Liver (tissue), 9 donors: ENCODE results near the gene NUDT1. TPM values are rescaled to one million over a fixed set of nuclear protein-coding genes. Genes with fewer than 3 reads are reported as not detected.

Experiments used
- DNase-seq: peaks from one replicate; pipeline ENCODE4 v3.0.0-alpha.2; 2017; ENCODE audit warnings: low spot score
- H3K27ac ChIP-seq, 2 donors: one replicate each; pipeline ENCODE4 v1.7.0; 2013; ENCODE audit warnings: inconsistent platforms in 2 of 2, low read length in 2 of 2, control low read depth in 1 of 2, low read depth in 1 of 2, mild to moderate bottlenecking in 1 of 2
- H3K27me3 ChIP-seq, 4 donors: one replicate each; pipeline versions ENCODE4 v1.6.1 to v1.7.0; 2013; ENCODE audit warnings: low read length in 3 of 4, inconsistent platforms in 1 of 4, mild to moderate bottlenecking in 1 of 4, moderate library complexity in 1 of 4; ENCODE audit not compliant: control insufficient read depth in 4 of 4, insufficient read depth in 4 of 4
- H3K36me3 ChIP-seq, 4 donors: one replicate each; pipeline versions ENCODE4 v1.6.1 to v1.7.0; 2013; ENCODE audit warnings: low read length in 3 of 4, mild to moderate bottlenecking in 3 of 4, low read depth in 1 of 4, moderate library complexity in 1 of 4; ENCODE audit not compliant: control insufficient read depth in 4 of 4, insufficient read depth in 3 of 4
- H3K4me1 ChIP-seq, 4 donors: one replicate each; pipeline versions ENCODE4 v1.6.1 to v1.7.0; 2013; ENCODE audit warnings: low read length in 3 of 4, mild to moderate bottlenecking in 3 of 4, moderate library complexity in 1 of 4; ENCODE audit not compliant: control insufficient read depth in 4 of 4, insufficient read depth in 4 of 4
- H3K4me3 ChIP-seq, 3 donors: one replicate each; pipeline versions ENCODE4 v1.6.1 to v1.7.0; 2013; ENCODE audit warnings: low read length in 3 of 3, control low read depth in 1 of 3, low read depth in 1 of 3, mild to moderate bottlenecking in 1 of 3
- H3K9ac ChIP-seq, 2 donors: one replicate each; pipeline ENCODE4 v1.7.0; 2013; ENCODE audit warnings: low read length in 2 of 2, mild to moderate bottlenecking in 2 of 2, moderate library complexity in 2 of 2, control low read depth in 1 of 2, low read depth in 1 of 2
- H3K9me3 ChIP-seq, 4 donors: one replicate each; pipeline versions ENCODE4 v1.6.1 to v1.7.0; 2013; ENCODE audit warnings: low read length in 3 of 4; ENCODE audit not compliant: control insufficient read depth in 4 of 4
- EGR1 ChIP-seq, 2 donors: IDR thresholded peaks; 2 replicates each; pipeline ENCODE4 v1.6.1; 2016 to 2018; ENCODE audit warnings: antibody characterized with exemption in 2 of 2, low read depth in 2 of 2
- FOXA1 ChIP-seq: IDR thresholded peaks from 2 replicates; pipeline ENCODE4 v1.6.1; 2016; ENCODE audit warnings: antibody characterized with exemption
- FOXA2 ChIP-seq: IDR thresholded peaks from 2 replicates; pipeline ENCODE4 v1.6.1; 2016; ENCODE audit warnings: antibody characterized with exemption
- GABPA ChIP-seq, 2 donors: IDR thresholded peaks in 1 of 2; conservative IDR thresholded peaks in 1 of 2; 2 replicates each; pipeline ENCODE4 v1.6.1; 2016; ENCODE audit warnings: antibody characterized with exemption in 2 of 2, mild to moderate bottlenecking in 1 of 2, moderate library complexity in 1 of 2
- HNF4G ChIP-seq: IDR thresholded peaks from 2 replicates; pipeline ENCODE4 v1.6.1; 2016; ENCODE audit warnings: antibody characterized with exemption
- JUND ChIP-seq, 2 donors: IDR thresholded peaks; 2 replicates each; pipeline ENCODE4 v1.6.1; 2016; ENCODE audit warnings: antibody characterized with exemption in 2 of 2
- NR2F2 ChIP-seq: IDR thresholded peaks from 2 replicates; pipeline ENCODE4 v1.6.1; 2016; ENCODE audit warnings: antibody characterized with exemption
- RAD21 ChIP-seq, 2 donors: IDR thresholded peaks; 2 replicates each; pipeline ENCODE4 v1.6.1; 2016; ENCODE audit warnings: antibody characterized with exemption in 2 of 2, mild to moderate bottlenecking in 2 of 2
- RXRA ChIP-seq, 2 donors: IDR thresholded peaks; 2 replicates each; pipeline ENCODE4 v1.6.1; 2017 to 2018; ENCODE audit warnings: antibody characterized with exemption in 2 of 2, mild to moderate bottlenecking in 1 of 2
- WGBS: extraction: QIAGEN DNeasy Blood & Tissue Kit; methylation state at CpG from one replicate; pipeline ENCODE4 v1.1.7; 2013; 5-methylcytosine and 5-hydroxymethylcytosine counted together
- polyA plus RNA-seq, 2 donors: library from polyadenylated mRNA; stranded (reverse) in 1 of 2; unstranded in 1 of 2; fragments of 200-250 nt in 1 of 2; fragments of >200 nt in 1 of 2; fragmentation: Nextera tagmentation in 1 of 2; extraction: Ambion mirVana in 1 of 2; gene quantifications; one replicate each; pipeline versions ENCODE4 v1.2.1 to v1.2.3, GENCODE V29; 2013 to 2015
- total RNA-seq, 2 donors: library from RNA; depleted of rRNA; stranded (reverse); fragments of >200 nt; gene quantifications; one replicate each; pipeline ENCODE4 v1.2.3, GENCODE V29; 2014
- TF ChIP-seq, protein P1 (sequence below): IDR thresholded peaks from 2 replicates; pipeline ENCODE4 v1.6.1; 2016; ENCODE audit warnings: antibody characterized with exemption
- TF ChIP-seq, protein P2 (sequence below): IDR thresholded peaks from 2 replicates; pipeline ENCODE4 v1.6.1; 2016; ENCODE audit warnings: antibody characterized with exemption, mild to moderate bottlenecking
- TF ChIP-seq, protein P3 (sequence below): IDR thresholded peaks from 2 replicates; pipeline ENCODE4 v1.6.1; 2016; ENCODE audit warnings: antibody characterized with exemption
- TF ChIP-seq, protein P4 (sequence below): fragments of 150-350 bp; IDR thresholded peaks from 2 replicates; pipeline ENCODE4 v1.5.1; 2017; ENCODE audit warnings: improper control_type of control experiment, low read depth, low read length; ENCODE audit not compliant: missing input control
- donor health status: healthy.
- donor health status: healthy.
- donor health status: healthy.
- donor health status: healthy.
- donor health status: healthy.

NUDT1 gene
- total and polyA plus RNA-seq, 4 donors: 1.0 to 22.3 (median 3.1) TPM

DNA sequence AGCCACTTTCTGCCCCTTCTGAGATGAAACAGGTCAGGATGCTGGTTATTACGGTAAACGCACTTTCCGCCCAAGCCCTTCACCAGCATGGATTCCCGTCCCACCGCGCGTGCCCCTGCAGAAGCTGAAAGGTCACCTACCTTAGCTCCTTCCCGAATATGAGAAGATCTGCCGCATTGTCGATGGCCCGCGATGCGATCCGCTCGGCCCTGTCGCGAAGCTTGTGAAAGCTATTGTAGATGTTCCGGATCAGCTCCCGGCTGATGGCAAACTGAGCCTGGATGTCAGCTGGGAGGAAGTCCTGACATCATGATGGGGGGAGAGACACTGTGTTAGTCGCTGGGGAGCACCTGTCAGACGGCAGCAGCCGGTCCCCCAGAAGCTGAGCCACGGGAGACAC lies 22.1 kb downstream of the NUDT1 start:
- H3K9ac ChIP-seq: no peak overlapping the region
- H3K27me3 ChIP-seq: no peaks in the 10 kb centered on the region
- H3K4me3 ChIP-seq: no peak overlapping the region
- no peak for DNase-seq
- no peak overlapping the region for H3K27ac ChIP-seq
- 96% methylated on average over 23 of the region's 23 CpGs for WGBS
- H3K9me3 ChIP-seq: no peaks in the 10 kb centered on the region
- no peaks in the 10 kb centered on the region for H3K4me1 ChIP-seq
- TF ChIP-seq NR2F2: no peak
- no peak for TF ChIP-seq RAD21 (IDR thresholded peaks at IDR 0.05)
- TF ChIP-seq GABPA (IDR thresholded peaks at IDR 0.05 in 1 of 2, conservative IDR thresholded peaks at IDR 0.05 in 1 of 2): no peak
- no peak for TF ChIP-seq RXRA (IDR thresholded peaks at IDR 0.05)
- no peak for TF ChIP-seq FOXA1
- peaks cover 0 to 13% (median 4%) of the 10 kb centered on the region in 4 donors for H3K36me3 ChIP-seq

DNA sequence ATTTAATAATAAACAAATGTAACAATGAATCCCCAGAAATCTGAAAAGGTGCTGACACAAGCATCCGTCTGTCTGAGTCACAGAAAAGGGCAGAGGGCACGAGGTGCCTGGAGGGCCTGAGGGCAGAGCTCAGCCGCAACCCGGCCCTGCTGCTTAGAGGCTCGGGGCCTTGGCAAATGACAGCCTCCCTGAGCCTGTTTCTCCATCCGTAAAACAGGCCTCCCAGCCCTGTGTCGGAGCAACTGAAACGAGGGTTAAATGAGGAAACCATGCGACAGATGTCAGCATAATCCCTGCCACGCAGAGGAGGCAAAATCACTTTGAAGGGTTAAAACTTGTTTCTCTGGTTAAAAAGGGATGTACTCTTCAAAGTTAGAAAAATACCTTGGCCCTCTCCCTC lies 24.9 kb downstream of the NUDT1 start:
- H3K4me1 ChIP-seq: no peaks in the 10 kb centered on the region
- no peak overlapping the region for H3K9ac ChIP-seq
- TF ChIP-seq FOXA1 (no peak), HNF4G (no peak), JUND (IDR thresholded peaks at IDR 0.05) (no peak), RXRA (IDR thresholded peaks at IDR 0.05) (no peak), EGR1 (IDR thresholded peaks at IDR 0.05; ENCODE audit: low read depth in 2 of 2) (no peak), GABPA (IDR thresholded peaks at IDR 0.05 in 1 of 2, conservative IDR thresholded peaks at IDR 0.05 in 1 of 2) (no peak), FOXA2 (no peak), NR2F2 (no peak)
- TF ChIP-seq, protein P1, sequence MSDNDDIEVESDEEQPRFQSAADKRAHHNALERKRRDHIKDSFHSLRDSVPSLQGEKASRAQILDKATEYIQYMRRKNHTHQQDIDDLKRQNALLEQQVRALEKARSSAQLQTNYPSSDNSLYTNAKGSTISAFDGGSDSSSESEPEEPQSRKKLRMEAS: no peak
- TF ChIP-seq, protein P2, sequence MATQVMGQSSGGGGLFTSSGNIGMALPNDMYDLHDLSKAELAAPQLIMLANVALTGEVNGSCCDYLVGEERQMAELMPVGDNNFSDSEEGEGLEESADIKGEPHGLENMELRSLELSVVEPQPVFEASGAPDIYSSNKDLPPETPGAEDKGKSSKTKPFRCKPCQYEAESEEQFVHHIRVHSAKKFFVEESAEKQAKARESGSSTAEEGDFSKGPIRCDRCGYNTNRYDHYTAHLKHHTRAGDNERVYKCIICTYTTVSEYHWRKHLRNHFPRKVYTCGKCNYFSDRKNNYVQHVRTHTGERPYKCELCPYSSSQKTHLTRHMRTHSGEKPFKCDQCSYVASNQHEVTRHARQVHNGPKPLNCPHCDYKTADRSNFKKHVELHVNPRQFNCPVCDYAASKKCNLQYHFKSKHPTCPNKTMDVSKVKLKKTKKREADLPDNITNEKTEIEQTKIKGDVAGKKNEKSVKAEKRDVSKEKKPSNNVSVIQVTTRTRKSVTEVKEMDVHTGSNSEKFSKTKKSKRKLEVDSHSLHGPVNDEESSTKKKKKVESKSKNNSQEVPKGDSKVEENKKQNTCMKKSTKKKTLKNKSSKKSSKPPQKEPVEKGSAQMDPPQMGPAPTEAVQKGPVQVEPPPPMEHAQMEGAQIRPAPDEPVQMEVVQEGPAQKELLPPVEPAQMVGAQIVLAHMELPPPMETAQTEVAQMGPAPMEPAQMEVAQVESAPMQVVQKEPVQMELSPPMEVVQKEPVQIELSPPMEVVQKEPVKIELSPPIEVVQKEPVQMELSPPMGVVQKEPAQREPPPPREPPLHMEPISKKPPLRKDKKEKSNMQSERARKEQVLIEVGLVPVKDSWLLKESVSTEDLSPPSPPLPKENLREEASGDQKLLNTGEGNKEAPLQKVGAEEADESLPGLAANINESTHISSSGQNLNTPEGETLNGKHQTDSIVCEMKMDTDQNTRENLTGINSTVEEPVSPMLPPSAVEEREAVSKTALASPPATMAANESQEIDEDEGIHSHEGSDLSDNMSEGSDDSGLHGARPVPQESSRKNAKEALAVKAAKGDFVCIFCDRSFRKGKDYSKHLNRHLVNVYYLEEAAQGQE: no peak
- TF ChIP-seq, protein P3, sequence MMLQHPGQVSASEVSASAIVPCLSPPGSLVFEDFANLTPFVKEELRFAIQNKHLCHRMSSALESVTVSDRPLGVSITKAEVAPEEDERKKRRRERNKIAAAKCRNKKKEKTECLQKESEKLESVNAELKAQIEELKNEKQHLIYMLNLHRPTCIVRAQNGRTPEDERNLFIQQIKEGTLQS: no peak
- TF ChIP-seq, protein P4, sequence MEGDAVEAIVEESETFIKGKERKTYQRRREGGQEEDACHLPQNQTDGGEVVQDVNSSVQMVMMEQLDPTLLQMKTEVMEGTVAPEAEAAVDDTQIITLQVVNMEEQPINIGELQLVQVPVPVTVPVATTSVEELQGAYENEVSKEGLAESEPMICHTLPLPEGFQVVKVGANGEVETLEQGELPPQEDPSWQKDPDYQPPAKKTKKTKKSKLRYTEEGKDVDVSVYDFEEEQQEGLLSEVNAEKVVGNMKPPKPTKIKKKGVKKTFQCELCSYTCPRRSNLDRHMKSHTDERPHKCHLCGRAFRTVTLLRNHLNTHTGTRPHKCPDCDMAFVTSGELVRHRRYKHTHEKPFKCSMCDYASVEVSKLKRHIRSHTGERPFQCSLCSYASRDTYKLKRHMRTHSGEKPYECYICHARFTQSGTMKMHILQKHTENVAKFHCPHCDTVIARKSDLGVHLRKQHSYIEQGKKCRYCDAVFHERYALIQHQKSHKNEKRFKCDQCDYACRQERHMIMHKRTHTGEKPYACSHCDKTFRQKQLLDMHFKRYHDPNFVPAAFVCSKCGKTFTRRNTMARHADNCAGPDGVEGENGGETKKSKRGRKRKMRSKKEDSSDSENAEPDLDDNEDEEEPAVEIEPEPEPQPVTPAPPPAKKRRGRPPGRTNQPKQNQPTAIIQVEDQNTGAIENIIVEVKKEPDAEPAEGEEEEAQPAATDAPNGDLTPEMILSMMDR: no peak
- H3K27ac ChIP-seq: no peak overlapping the region
- WGBS: 77% methylated on average over 10 of the region's 10 CpGs
- H3K9me3 ChIP-seq: no peaks in the 10 kb centered on the region
- H3K36me3 ChIP-seq: peaks cover 0 to 19% (median 6%) of the 10 kb centered on the region in 4 donors
- no peak overlapping the region for H3K4me3 ChIP-seq
- H3K27me3 ChIP-seq: no peaks in the 10 kb centered on the region
- no peak for DNase-seq
